ENCODE results near the gene ZNRF3.

GRCh38 chr22:29087012-29087411 lies 203.6 kb downstream of the ZNRF3 start:
- TF ChIP-seq CTCF (conservative IDR thresholded peaks at IDR 0.05 in 1 of 2, IDR thresholded peaks at IDR 0.05 in 1 of 2; ENCODE audit: extremely low read depth in 1 of 2, insufficient read depth in 1 of 2, low read depth in 1 of 2, low read length in 2 of 2) (no peak), EZH2 (IDR thresholded peaks at IDR 0.05; ENCODE audit: borderline replicate concordance, low read length) (no peak)
